Measurements from ENCODE around the gene TAF11L12.
"Not testable (repeated sequence)": the region's sequence is repeated elsewhere in the genome, so short reads cannot be mapped to it uniquely, and the experiment has no call there.

DNA sequence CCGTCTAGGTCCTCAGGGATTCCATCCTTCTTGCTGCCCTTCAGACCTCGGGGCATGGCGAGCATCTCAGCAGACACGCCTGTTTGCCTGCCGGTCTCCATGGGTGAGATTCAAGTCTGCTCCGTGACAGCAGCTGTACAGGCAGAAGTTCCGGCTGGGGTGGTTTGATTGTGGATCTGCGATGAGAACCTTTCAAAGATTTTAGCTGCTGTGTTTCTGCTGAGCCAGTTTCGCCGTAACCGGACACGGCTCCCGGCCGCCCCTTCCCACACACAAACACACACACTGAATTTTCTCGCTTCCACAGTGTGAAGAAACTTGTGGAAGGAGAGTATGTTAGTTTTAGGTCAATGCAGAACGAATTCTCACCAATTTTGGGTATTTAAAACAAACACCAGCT lies 24.5 kb upstream of the TAF11L12 start, which contains the start of gene TAF11L7:
- not testable (repeated sequence) for TF ChIP-seq EZH2 (IDR thresholded peaks at IDR 0.05; ENCODE audit: borderline replicate concordance, insufficient read depth, low read depth, low read length, poor library complexity, severe bottlenecking); CTCF (IDR thresholded peaks at IDR 0.05)
